ENCODE measurements around the gene OR1F1.
A peak's percentile ranks its signal among the peaks of the same experiment; 100 is the strongest.
"Not testable (repeated sequence)": the region's sequence is repeated elsewhere in the genome, so short reads cannot be mapped to it uniquely, and the experiment has no call there.

Gene OR1F1

DNA sequence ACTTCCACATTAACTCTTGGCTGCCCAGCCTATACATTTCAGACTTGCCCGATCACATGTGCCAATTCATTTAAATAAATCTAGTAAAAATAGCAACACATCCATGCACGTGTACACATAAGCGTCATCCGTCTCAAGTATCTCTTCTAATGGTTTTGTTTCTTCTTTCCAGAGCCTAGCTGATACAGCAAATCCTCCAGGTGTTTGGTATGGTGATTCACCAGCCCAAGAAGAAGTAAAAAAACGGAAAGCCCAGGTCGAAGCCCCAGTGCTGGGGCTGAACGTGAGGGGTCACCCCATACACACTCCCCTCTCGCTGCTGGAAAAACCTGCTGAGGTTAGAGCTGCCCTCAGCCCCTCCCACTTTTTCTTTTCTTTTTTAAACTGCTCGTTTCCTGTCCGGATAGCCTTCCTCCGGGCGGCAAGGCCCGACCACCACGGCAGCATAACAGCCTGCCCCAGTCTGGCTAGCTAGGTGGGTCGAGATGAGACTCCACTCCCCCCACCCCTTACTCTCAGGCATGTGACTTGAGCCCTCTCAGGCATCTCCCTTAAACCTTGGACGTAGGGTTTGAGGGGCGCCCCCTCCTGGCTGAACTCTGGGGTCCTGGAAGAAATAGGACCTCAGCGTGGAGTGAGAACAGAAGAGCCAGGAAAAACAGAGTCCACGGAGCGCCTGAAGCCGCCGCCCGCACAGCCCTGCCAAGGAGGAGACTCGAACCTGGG, 13.9 kb upstream of the OR1F1 start:
- no peak for DNase-seq (ENCODE audit: low read depth)

DNA sequence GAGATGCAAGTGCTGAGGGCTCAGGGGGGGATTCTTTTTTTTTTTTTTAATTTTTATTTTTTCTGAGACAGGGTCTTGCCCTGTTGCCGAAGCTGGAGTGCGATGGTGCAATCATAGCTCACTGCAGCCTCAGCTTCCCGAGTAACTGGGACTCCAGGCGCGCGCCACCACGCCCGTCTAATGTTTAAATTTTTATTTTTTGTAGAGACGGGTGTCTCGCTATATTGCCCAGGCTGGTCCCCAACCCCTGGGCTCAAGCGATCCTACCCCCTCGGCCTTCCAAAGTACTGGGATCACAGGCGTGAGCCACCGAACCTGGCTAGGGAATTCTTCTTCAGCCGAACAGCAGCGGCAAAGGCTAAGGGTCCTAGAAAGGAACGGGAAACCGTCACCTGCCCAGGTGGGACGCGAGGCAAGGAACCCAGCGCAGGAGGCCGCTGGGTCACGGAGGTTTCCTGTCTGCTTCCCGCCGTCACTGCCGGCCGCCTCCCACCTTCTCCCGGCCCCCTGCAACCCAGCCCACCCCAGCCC, 13.3 kb upstream of the OR1F1 start:
- DNase-seq (ENCODE audit: low read depth): no peak

DNA sequence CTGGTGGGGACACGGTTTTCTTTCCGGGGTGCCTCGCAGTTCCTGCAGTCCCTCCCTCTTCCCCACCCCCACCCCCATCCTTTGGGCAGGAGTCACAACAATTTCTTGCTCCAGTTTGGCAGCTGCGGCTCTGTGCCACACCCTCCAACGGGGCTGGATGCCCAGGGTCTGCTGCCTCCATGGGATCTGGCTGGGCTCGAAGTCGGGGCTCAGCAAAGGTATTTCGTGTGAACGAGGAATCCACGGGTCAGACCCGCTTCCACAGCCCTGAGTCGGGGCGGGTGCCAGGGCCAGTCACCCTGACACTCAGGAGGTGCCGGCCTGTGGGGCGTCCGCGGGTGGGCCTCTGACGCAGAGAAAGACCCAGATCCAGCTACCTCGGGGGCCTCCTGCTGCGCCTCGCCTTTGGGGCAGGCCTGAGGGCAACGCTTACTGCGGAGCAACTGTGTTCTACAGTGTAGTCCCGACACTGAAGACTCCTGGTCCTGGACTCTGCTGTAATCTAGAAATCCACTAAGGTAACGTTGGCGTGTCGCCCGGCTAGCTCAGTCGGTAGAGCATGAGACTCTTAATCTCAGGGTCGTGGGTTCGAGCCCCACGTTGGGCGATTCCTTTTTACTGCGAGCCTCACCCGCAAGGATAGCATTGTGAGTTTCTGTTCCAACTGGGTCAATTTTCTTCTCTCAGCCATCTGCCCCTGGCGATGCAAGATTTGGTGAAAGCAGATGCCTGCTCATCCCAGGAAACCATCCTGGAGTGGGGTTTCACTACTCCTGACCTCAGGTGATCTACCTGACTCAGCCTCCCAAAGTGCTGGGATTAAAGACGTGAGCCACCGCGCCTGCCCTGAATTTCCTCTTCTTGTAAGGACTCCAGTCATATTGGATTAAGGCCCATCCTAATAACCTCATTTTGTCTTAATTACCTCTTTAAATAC, 12.6 kb upstream of the OR1F1 start:
- peak; percentile 57 for DNase-seq (ENCODE audit: low read depth)

DNA sequence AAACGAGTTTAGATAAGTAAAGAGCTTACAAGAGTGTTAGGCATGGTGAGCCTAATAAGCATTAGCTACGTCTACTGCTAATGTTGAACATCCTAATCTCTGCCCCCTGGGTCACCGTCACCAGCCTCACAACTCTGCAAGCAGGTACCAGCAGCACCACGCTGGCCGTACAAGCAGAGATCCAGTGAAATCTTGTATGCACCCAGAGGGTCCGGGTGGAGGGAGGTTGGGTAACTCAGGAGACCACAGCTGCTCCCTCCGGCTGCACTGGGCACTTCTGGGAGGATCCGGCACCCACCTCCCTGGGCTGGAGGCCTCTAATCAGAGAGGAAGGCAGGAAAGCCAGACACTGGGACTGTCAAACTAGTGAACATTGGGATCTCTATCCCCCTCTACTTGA, 8.4 kb upstream of the OR1F1 start:
- no peak for DNase-seq (ENCODE audit: low read depth)

DNA sequence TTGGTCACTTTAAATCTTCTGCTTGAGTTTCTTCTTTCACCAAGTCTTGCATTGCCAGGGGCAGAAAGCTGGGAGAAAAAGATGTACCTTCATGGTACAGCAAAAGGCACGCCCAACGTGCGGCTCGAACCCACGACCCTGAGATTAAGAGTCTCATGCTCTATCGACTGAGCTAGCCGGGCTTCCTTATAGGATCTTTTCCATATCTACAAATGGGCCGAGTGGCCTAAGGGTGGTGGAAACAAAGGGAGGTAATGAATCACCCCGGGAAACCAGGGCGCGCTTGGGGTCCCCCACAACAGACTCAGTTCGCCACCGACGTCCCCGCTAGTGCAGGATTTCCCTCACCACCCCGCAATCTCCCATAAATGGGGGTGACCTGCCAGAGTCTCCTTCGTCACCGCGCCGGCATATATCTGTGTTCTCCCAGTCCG, 7.5 kb upstream of the OR1F1 start:
- no peak for DNase-seq (ENCODE audit: low read depth)

DNA sequence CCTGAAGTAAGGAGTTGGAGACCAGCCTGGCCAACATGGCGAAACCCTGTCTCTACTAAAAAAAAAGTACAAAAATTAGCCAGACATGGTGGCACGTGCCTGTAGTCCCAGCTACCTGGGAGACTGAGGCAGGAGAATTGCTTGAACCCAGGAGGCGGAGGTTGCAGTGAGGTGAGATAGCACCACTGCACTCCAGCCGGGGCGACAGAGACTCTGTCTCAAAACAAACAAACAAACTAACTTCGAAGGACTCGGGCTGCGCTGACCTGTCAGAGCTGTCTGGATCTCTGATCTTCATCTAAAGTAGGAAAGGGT, 5.8 kb upstream of the OR1F1 start:
- DNase-seq (ENCODE audit: low read depth): not testable (repeated sequence)

DNA sequence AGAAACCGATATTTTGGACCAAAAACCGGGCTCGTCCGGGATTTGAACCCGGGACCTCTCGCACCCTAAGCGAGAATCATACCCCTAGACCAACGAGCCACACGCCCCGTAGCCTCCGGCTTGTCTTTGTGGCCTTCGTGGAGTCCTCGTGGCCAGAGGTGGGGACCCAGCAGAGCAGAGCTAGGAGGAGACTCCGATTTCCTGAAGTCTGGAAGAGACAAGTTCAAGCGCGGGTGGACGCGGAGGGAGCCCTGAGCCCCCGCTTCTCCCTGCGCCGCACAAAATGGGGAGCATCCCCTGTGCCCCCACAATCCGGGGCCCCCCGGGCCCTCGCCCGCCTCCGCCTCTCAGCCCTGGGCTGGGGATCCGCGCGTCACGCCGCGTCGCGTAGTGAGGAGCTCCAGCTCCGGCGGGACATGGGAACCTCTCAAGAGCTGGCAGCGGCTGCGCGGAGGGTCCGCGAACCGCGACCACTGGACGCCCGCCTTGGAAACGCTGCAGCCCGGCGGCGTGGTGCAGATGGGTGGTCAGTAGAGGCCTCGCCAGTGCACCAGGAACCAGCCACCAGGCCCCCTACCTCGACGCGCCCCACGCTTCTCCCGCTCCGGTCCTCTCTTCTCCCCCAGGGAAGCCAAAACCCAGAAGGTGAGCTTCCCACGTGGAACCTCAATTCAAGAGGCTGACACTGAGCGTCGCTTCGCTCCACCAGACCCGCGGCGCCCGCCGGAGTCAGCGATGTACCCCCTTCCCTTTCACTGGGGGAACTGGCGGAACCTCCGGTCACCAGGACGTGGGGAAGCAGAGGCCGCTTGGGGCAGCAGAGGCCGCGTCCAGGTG, 5.2 kb upstream of the OR1F1 start:
- DNase-seq (ENCODE audit: low read depth): peak; percentile 63

DNA sequence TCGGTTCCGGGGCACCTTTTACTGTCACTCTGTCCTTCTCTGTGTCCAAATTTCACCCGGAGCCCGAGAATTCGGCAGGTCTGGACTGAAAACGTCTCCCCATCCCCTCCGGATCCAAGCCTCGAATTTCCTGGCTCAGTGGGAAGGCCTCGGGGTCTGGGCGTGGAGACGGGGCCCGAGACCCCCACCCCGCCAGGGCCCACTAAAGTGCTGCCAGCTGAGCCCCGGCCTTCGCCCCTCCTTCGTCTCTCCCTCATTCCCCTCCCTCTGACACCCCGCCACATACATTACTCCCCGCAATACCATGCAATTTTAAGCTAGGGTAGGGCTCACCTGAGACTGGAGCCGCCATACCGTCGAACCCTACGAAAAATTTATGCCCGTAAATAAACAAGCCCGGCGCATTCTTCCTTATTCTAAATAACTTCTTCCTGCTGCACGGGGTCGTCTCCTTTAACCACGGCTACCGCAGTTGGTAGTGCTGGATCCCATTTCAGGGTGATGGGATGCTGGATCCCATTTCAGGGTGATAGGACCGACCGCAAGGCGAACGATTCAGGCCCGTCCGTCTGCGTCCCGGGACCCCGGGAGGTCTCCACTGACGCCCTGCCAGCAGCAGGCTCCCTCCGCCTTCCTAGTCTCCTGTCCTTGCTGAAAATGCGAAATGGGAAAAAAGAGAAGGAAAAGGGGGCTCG, 4.4 kb upstream of the OR1F1 start:
- no peak for DNase-seq (ENCODE audit: low read depth)

DNA sequence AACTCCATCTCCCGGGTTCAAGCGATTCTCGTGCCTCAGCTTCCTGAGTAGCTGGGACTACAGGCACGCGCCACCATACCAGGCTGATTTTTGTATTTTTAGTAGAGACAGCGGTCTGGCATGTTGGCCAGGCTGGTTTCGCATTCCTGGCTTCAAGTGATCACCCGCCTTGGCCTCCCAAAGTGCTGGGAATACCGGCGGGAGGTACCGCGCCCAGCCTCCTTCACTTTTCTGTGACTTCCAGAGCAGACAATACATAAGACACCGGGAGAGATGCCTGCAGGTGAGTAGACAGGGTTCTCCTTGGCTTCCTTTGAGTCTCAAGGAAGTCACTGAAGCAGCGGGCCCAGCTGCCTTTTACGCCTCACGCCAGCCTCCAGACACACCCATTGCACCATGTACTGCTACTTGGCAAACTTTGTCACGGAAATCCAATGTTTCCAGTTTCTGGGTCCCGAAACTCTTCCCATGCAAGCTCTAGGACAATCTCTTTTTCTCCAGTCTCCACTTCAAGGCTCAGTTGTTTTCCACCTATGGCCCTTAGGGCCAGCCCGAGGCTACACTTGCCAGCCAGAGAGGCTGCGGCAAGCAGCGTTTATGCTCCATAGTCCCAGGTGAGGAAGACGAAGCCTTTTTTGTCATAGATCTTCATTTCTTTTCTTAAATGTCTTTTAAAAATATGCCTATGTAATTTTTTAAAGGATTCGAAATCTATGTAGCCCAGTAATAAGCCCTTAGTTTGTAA, 886 bp upstream of the OR1F1 start:
- no peak for DNase-seq (ENCODE audit: low read depth)

DNA sequence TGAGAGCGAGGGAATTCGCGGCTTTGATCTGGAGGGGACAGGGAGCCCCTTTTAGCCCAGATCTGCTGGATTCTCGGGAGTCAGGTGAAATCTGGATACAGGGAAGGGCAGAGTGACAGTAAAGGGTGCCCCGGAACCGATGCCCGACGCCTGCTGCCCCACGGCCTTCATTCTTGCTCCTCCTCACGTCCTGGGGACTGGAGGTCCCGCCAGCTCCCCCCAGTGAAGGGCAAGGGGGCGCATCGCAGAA, 596 bp downstream of the OR1F1 start:
- no peak for DNase-seq (ENCODE audit: low read depth)

DNA sequence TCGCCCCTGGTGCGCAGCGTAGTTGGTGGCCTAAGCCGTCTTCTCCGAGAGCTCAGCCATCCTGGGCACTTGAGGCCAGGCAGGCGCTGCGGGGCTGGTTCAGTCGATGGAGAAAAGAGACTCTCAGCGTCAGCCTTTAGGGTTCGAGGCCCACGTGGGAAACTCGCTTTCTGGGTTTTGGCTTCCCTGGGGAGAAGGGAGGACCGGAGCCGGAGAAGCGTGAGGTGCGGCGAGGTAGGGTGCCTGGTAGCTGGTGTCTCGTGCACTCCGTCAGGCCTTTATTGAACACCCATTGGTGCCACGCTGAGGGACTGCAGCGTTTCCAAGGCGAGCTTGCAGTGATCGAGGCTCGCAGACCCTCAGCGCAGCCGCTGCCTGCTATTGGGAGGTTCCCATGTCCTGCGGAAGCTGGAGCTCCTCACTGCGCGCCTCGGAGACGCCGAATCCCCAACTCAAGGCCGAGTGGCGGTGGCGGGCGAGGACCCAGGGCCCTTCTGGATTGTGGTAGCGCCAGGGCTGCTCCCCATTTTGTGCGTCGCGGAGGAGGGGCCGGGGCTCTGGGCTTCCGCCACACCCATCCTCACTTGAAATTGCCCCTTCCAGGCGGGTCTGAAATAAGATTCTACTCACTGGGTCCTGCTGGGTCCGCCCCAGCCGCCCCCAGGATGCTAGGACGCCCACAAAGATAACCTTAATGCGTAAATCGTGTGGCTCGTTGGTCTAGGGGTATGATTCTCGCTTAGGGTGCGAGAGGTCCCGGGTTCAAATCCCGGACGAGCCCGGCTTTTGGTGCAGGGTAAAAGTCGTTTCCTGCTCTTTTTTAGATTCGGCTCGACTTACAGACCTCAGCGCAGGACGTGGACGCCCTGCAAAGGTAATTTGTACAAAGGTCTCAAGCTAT, 1.2 kb downstream of the OR1F1 start:
- peak; percentile 59 for DNase-seq (ENCODE audit: low read depth)

DNA sequence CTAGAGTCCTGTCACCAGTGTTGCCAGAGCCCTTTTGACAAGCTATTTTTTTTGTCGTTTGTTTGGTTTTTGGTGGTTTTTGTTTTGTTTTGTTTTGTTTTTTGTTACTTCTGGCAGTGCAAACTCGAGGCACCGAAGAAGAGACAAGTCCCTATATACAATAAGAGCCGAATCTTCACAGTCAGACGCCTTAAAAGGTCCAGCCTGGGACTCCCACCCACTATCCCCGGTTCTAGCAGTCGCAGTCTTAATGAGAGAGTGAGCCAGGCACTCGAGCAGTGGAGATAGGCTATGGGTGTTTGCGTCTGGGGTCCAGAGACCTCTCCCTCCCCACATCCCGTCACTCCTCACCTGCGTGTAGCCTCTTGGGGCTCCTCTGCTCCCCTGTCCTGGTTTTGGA, 1.9 kb downstream of the OR1F1 start:
- DNase-seq (ENCODE audit: low read depth): no peak

DNA sequence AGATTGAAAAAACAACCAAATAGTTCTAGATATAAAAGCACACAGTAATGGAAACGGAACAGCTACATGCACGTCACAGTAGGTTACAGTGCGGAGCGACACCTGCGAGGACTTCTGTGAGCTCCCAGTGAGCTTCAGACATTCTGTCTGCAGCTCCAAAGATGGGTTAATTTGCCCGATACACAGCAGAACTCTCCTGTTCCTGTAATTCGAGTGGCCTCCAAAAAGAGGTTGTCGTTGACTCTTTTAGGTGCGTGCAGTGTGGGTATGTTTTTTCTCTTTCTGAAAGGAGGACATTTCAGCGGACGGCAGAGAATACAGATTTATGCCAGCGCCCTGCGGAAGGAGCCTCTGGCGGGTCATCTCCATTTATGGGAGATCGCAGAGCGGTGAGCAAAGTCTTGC, 2.9 kb downstream of the OR1F1 start:
- no peak for DNase-seq (ENCODE audit: low read depth)

DNA sequence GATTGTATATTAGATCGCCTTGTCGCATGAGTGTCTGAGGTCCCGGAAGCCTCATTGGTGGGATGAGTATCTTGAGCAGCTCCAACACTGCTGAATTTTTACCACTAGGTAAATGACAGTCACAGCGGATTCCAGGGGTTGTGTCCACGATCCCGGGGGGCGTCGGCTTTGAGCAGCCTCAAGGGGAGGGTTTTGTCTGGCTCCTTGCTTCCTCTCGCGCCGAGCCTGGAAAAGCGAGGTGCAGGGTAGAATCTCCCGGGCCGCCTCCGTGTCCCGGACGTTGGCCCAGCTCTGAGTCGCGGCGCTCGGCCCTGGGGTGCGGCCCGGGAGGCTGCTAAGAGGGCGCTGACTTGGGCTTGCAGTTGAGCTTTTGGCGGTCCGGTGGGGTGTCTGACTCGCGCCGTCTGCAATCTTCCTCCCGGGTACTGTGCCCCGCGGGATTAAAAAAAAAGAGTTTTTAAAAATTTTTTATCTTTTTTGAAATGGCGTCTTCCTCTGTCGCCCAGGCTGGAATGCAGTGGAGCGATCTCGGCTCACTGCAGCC, 4.5 kb downstream of the OR1F1 start:
- no peak for DNase-seq (ENCODE audit: low read depth)

DNA sequence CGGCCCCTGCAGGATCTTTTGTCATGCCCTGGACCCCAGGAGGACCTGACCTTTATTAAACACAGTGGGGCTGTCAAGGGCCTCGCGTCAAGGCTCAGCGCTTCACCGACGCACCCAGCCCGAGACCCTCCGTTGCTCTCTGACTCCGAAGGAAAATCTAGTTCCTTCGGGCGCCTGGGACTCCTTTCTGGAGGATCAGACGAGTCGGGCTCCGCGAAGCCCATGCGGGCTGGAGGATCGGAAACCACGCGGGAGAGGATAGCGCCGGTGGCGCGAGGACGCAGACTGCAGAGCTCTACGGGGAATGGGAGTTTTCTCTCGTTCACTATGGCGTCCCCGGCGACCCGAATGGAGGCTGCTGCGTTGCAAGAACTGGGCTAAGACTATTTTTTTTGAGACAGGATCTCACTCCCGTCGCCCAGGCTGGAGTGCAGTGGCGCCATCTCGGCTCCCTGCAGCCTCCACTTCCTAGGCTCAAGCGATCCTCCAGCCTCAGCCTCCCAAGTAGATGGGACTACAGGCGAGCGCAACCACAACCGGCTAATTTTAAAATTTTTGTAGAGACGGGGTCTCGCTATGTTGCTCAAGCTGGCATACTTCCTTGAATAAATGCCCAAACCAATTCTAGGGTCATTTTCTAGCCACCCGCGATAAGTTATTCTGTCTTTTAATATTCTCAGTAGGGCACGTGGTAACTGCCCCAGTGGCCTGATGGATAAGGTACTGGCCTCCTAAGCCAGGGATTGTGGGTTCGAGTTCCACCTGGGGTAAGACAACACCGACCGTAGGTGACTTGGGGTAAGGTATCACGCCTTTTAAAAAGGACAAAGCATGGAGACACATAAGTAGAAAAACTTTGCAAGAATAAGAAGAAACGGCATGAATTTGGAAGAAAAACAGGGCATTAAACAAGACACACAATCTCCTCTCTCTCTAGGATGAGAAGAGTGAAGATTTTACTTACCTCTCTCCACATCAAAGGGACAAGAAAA, 5.5 kb downstream of the OR1F1 start:
- DNase-seq (ENCODE audit: low read depth): no peak

DNA sequence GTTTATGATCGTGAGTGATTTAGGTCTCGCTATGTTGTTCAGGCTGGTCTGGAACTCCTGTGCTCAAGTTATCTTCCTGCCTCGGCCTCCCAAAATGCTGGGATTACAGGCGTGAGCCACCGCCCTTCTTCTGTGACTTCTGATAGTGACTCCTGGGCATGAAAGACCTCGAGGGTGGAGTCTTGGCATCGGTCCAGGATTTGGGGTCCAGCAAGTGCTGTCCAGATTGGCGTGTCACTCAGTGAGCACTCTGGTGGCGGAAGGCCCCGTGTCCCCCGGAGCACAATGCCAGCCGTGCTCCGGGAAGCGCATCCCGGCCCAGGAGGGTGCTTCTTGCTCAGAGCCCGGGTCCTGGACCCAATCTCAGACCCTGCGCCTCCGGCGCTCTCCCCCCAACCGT, 6.8 kb downstream of the OR1F1 start:
- DNase-seq (ENCODE audit: low read depth): no peak

DNA sequence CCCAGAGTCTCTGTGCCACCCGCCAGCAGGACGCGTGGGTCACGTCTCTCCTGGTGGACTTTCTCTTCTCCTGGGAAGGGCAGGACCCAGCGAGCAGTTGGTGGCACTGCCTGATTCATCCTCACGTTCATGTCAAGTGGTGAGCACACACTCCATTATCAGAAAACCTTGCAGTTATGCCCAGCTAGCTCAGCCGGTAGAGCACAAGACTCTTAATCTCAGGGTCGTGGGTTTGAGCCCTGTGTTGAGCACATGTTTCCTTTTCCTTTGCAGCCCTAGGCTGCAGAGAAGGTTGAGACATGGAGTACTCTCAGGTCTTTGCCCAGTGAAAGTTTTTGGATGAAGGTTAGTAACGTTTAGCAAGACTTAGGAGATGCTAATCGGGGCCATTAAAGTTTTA, 8.0 kb downstream of the OR1F1 start:
- no peak for DNase-seq (ENCODE audit: low read depth)

DNA sequence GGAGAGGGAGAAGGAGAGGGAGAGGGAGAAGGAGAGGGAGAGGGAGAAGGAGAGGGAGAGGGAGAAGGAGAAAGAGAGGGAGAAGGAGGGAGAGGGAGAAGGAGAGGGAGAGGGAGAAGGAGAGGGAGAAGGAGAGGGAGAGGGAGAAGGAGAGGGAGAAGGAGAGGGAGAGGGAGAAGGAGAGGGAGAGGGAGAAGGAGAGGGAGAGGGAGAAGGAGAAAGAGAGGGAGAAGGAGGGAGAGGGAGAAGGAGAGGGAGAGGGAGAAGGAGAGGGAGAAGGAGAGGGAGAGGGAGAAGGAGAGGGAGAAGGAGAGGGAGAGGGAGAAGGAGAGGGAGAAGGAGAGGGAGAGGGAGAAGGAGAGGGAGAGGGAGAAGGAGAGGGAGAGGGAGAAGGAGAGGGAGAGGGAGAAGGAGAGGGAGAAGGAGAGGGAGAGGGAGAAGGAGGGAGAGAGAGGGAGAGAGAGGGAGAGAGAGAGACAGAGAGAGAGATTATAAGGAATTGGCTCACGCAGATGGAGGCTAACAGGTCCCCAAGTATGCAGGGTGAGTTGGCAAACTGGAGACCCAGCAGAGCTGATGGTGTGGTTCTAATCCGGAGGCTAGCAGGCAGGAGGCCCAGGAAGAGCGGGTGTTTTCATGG, 9.8 kb downstream of the OR1F1 start:
- DNase-seq (ENCODE audit: low read depth): not testable (repeated sequence)
